Sciatic nerve (tissue), 2 donors: ENCODE data around the gene ITCH. TPM values are rescaled to one million over a fixed set of nuclear protein-coding genes. Genes with fewer than 3 reads are reported as not detected.
"Not testable (repeated sequence)": the region's sequence is repeated elsewhere in the genome, so short reads cannot be mapped to it uniquely, and the experiment has no call there.

Source experiments
- ATAC-seq: fragments of 200-7000 bp; cut with Tn5 transposase; one replicate; pipeline ENCODE4 v1.9.1; 2020; ENCODE audit warnings: mild to moderate bottlenecking, moderate library complexity
- DNase-seq: peaks from one replicate; pipeline ENCODE4 v3.0.0-alpha.2; 2020; ENCODE audit warnings: low spot score
- intact Hi-C: fragments of 100-400 bp; cut with DNase I; formaldehyde crosslinking; loops from one replicate; pipeline ENCODE4 v1.14.2; 2022
- total RNA-seq: library from RNA; stranded (reverse); fragmentation: NEBNext Ultra II Directional; extraction: Animal tissue kit (Norgen Biotek cat#: 25700); gene quantifications from one replicate; pipeline ENCODE4 v1.2.1, GENCODE V29; 2021
- donor health status: DM: no; HTN: no; CAD: no.
- donor health status: DM: no; HTN: no; CAD: no.

ITCH gene
- total RNA-seq, 1 donor from 2014 or later = 84.3 TPM

DNA sequence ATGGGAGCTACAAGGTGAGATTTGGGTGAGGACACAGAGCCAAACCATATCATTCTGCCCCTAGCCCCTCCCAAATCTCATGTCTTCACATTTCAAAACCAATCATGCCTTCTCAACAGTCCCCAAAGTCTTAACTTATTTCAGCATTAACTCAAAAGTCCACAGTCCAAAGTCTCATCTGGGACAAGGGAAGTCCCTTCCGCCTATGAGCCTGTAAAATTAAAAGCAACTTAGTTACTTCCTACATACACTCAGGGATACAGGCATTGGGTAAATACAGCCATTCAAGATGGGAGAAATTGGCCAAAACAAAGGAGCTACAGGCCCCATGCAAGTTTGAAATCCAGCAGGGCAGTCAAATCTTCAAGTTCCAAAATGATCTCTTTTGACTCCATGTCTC lies 119.1 kb downstream of the ITCH start:
- ATAC-seq = not testable (repeated sequence)
- intact Hi-C loops = loop anchor here (1.0 kb wide), 1 partner anchor 14 kb away; no protein-coding TSS in a partner anchor

DNA sequence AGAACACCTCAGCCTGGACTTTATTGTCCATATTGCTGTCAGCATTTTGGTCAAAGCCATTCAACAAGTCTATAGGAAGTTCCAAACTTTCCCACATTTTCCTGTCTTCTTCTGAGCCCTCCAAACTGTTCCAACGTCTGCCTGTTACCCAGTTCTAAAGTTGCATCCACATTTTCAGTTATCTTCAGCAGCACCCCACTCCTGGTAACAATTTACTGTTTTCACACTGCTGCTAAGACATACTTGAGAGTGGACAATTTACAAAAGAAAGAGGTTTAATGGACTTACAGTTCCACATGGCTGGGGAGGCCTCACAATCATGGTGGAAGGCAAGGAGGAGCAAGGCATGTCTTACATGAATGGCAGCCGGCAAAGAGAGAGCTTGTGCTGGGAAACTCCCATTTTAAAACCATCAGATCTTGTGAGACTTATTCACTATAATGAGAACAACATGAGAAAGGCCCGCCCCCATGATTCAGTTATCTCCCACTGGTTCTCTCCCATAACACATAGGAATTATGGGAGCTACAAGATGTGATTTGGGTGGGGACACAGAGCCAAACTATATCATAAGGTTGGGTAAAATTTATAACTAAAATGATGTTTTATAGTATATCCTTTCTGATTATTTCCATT lies 120.6 kb downstream of the ITCH start:
- DNase-seq, ATAC-seq, intact Hi-C loops: not testable (repeated sequence)

More for the DNA sequence above, 119.1 kb downstream of the ITCH start:
- DNase-seq = not testable (repeated sequence)

DNA sequence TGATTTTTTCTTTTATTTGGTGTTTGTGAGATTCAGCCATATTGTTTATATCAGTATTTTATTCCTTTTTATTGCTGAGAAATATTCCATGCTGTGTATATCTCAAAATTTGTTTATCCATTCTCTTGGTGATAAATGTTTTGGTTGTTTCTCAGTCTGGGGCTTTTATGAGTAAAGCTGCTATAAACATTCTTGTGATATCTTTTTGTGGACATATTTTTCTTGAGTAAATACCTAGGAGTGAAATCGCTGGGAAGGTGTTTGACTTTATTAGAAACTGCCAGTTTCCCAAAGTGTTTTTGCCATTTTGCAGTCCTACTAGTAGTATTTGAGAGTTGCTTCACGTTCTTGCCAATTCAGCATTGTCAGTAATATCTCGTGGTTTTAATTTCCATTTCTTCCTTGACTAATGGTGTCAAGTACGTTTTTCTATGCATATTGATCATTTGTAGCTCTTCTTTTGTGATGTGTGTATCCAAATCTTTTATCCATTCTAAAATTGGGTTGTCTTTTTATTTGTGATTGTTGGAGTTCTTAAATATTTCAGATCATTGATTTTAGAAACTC lies 122.1 kb downstream of the ITCH start:
- intact Hi-C loops = no loop called here
- no peak for DNase-seq
- no peak for ATAC-seq

DNA sequence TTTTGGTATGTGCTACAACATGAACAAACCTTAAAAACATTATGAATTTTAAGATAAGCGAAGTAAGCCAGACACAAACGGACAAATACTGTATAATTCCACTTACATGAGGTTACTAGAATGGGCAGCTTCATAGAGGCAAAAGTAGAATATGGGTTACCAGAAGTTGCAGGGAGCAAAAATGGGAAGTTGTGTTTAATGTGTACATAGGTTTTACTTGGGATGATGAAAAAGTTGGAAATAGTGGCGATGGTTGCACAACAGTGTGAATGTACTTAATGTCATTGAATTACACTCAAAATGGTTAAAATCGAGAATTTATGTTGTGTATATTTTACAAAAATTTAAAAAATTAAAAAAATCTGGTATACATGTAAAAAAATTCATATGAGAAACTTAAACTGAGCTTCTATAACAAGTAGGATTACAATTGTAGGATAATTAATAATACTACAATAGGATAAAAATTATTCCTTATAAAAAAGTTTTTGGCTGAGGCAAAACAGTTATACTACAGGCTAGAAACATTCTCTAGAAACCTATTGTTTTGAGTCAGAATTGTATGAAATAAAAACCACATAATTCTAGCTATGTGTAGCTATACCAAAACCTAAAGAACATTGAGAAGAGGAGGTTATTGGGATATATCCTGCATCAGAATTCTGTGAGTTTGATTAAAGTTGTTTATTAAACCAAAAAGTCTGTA lies 128.3 kb downstream of the ITCH start:
- ATAC-seq = no peak
- intact Hi-C loops = no loop called here

DNA sequence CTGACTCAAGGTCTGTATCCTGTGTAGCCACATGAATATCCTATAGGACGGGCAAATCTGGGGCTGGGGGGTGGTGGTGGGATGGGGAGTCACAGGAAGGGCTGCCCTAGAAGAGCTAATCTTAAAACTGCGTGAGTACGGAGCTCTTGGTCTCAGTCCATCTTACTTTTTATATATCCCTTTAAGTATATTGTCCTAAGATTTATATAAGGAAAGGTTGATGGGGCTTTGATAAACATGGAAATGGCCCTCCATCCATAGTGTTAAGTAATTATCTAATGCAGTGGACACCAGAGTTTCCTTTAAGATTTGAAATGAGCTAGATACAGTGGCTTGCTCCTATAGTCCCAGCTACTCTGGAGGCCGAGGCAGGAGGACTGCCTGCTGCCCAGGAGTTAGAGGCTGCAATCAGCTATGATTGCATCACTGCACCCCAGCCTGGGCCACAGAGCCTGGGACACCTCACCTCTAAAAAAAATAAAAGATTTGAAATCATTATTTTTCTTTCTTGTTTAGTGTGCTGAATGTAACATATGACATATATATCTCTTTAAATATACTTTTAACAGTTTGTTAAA lies 128.9 kb downstream of the ITCH start:
- DNase-seq (no peak), ATAC-seq (no peak)
- intact Hi-C loops = no loop called here

More for the DNA sequence above, 128.3 kb downstream of the ITCH start:
- no peak for DNase-seq

DNA sequence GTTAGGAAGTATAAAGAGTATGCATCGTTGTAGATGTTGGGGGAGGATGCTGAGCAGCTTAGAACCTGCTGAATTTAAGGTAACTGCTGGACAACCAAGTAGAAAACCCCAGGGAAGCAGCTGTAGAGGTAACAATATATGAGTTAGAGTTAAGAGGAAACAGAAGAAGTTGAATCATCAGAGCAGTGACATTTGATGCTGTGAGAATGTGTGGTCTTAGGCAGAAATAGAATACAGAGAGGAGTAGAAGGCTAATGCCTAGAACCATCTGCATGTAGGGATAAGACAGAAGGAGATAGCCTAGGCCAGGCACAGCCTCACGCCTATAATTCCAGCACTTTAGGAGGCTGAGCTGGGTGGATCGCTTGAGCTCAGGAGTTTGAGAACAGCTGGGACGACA lies 130.6 kb downstream of the ITCH start:
- DNase-seq = no peak
- no peak for ATAC-seq
- intact Hi-C loops = no loop called here

DNA sequence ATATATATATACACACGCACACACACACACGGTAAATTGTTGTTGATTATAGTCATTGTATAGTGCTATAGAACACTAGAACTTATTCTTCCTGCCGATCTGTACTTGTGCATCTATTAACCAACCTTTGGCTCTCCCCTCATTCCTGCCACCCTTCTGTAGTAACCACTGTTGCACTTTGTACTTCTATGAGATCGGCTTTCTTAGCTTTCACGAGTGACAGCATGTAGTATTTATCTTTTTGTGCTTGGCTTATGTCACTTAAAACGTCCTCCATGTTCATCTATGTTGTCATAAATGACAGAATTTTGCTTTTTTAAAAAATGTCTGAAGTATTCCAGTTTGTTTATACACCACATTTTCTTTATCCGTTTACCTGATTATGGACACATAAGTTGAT lies 132.2 kb downstream of the ITCH start:
- intact Hi-C loops = no loop called here
- DNase-seq (no peak), ATAC-seq (no peak)

DNA sequence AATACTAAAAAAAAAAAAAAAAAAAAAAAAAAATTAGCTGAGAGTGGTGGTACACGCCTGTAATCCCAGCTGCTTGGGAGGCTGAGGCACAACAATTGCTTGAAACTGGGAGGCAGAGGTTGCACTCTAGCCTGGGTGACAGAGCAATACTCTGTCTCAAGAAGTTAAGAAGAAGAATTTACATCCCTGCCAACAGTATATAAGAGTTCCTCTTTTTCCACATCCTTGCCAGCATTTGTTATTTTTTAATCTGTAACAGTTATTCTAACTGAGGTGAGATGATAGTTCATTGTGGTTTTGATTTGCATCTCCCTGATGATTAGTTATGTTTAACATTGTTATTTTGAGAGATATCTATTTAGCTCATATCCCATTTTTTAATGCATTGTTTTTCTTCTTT lies 132.8 kb downstream of the ITCH start:
- intact Hi-C loops = loop anchor here (1.0 kb wide), 1 partner anchor 14 kb away; no protein-coding TSS in a partner anchor
- DNase-seq (no peak), ATAC-seq (no peak)

DNA sequence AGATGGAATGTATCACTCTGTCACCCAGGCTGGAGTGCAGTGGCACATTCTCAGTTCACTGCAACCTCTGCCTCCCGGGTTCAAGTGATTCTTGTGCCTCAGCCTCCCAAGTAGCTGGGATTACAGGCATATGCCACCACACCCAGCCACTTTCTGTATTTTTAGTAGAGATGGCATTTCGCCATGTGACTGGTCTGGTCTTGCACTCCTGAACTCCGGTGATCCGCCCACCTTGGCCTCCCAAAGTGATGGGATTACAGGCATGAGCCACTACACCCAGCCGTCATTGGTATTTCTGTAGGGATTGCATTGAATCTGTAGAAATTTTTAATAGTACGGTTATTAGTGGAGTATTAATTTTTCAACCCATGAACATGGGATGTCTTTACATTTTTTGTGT lies 134.5 kb downstream of the ITCH start:
- intact Hi-C loops, DNase-seq, ATAC-seq: not testable (repeated sequence)

DNA sequence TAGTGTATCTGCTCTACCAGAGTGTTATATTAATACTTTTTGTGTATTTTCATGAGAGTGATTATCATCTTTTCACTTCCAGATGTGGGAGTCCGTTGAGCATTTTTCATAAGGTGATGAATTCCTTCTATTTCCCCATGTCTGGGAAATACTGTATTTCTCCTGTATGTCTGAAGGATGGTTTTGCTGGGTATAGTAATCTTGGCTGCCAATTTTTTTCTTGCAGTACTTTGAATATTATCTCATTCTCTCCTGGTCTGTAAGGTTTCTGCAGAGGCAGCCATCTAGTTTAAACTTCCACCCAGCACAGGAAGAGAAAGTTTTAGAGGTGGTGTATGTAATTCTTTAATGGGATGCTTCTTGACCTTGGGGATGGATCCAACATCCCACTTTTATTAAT lies 137.8 kb downstream of the ITCH start:
- intact Hi-C loops = no loop called here
- DNase-seq (no peak), ATAC-seq (no peak)

DNA sequence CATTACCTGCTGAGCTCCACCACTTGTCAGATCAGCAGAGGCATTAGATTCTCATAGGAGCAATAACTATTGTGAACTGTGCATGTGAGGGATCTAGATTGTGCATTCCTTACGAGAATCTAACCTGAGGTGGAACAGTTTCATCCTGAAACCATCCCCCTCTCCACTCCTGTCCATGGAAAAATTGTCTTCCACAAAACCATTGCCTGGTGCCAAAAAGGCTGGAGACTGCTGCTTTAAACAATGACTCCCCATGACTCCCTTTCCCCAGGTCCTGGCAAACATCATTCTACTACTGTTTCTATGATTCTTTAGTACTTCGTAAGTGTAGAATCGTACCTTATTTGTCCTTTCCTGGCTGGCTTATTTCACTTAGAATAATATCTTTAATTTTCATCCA lies 143.4 kb downstream of the ITCH start:
- DNase-seq (no peak), ATAC-seq (no peak)
- intact Hi-C loops = no loop called here

DNA sequence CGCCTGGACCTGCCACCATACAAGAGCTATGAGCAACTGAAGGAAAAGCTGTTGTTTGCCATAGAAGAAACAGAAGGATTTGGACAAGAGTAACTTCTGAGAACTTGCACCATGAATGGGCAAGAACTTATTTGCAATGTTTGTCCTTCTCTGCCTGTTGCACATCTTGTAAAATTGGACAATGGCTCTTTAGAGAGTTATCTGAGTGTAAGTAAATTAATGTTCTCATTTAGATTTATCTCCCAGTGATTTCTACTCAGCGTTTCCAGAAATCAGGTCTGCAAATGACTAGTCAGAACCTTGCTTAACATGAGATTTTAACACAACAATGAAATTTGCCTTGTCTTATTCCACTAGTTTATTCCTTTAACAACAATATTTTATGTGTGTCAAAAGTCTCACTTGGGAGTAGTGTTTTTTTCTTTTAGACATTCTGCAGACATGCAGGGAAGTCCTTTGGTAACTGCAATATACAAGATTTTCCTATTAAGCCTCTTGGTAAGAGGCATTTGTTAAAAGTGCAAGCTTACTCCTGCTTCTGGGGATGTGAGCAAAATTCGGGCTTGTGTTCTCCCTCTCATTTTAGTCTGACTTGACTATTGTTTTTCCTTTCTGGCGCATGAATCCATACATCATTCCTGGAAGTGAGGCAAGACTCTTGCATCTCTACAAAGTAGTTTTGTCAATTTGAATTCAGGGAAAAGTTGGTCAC lies 144.8 kb downstream of the ITCH start:
- intact Hi-C loops = no loop called here
- DNase-seq = no peak

DNA sequence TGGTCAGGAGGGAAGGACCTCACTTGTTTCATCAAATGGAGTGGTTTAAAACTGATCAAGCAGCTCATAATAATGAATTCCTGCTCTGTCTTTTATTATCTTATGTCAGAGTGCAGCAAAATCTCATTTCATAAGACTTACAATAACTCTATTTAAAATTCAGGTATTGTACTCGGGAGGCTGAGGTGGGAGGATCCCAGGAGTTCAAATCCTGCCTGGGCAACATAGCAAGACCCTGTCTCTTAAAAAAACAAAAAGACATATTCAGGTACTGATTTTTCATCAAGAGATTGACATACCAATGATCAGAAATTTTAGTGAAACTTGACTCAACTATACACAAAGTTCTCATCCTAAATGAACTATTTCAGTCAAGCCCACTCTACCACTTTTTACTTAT lies 147.5 kb downstream of the ITCH start:
- intact Hi-C loops = no loop called here
- DNase-seq (no peak), ATAC-seq (no peak)

More for the DNA sequence above, 144.8 kb downstream of the ITCH start:
- ATAC-seq = no peak

DNA sequence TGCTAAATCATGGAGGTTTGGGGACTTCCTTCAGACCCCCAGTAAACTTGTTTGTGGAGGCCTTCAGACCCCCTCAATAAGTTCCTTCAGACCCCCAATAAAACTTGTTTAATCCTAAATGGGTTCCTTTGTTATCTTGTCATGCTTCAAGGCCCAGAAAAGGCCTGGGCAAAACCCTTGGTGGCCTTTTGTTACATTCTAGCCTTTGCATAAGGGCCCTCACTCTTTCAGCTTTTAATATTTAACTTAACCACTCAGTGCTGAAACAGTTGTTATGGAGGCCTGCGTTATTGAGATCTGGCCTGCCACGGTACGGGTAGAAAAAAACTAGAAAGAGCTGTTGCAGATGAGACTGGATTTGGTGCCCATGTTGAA lies 148.8 kb downstream of the ITCH start:
- intact Hi-C loops = no loop called here
- DNase-seq (no peak), ATAC-seq (no peak)

DNA sequence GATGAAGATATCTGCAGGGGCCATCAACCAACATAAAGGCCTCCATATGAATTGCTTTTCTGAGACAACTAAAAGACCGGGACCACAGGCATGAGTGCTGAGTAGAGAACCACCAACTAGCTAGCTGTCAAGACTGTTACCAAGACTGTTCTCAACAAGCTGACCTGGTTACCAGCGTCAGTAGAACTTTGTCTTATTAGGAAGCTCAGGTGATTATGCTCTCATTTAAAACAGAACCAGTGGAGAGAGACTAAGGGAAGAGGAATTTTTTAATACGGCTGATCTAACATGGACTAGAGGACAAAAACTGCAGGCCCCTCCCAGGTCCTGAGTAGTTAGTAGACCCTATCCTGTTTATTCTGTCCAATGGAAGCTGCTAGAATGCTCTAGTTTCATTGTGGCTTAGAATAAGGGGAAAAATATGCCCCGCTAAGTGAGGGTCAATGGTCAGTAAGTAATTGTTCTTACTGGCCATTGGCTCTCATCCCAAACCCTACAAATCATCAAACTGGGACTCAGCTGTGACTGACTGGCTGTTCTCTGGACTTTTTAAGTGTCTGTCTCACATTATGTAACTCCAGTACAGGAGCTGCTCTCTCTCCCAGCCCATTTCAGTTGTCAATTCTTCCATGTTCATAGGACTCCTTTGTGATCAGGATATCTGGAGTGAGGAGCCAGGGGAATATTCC lies 149.3 kb downstream of the ITCH start:
- intact Hi-C loops = no loop called here
- DNase-seq = no peak
- ATAC-seq = no peak

DNA sequence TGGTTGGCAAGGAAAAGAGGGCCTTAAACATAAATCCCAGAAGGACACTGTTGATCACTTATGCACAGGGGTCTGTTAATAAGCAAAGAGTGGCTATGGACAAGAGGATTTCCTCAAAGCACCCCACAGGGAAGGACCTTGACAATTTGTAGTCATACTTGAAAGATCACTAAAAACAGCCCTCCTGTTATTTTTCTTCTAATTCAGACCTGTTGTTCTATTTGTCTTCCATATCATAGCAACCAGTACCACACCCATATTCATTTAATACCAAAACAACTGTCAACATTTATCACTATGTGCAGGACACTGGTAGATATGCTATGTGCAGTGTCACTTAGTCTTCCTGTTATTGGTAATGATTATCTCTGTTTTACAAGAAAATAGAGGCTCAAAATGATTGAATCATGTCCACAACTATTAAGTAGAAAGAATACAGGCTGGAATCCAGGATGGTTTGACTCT lies 149.9 kb downstream of the ITCH start:
- DNase-seq (no peak), ATAC-seq (no peak)
- intact Hi-C loops = no loop called here

DNA sequence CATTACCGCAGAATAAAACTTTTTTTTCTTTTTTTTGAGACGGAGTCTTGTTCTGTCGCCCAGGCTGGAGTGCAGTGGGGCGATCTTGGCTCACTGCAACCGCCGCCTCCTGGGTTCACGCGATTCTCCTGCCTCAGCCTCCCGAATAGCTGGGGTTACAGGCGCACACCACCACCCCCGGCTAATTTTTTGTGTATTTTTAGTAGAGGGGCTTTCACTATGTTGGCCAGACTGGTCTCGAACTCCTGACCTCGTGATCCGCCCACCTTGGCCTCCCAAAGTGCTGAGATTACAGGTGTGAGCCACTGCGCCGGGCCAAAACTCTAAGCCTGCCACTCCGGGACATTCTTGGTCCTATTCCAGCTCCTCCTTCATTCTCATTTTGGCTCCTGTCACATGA lies 151.0 kb downstream of the ITCH start:
- intact Hi-C loops, DNase-seq, ATAC-seq: not testable (repeated sequence)

DNA sequence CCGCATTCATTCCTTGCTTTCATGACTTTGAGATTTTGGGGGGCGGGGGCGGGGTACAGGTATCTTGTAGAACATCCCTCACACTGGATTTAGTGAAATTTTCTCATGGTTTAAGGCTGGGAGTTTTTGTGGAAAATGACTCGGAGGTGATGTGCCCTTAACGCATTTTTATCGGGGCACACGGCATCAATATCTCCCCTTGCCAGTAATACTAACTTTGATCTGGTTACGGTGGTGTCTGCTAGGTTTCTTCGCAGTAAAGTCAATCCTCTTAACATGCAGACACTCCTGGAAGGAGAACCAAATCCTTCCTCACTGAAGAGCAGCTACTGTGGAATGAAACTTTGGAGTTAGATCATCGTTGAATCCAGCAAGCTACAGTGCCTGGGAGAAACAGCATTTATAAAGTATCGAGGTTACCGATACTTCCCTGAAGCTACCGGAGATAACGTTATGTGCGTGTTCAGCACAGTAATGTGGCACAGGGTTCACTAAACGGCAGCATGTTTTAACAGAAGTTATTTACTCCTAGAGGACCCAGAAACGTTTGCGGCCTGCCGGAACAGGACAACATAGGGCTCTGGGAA lies 151.9 kb downstream of the ITCH start:
- DNase-seq (no peak), ATAC-seq (no peak)
- intact Hi-C loops = no loop called here
